DMS79 (cell line): ENCODE results near the gene RNPEP.
A peak's percentile ranks its signal among the peaks of the same experiment; 100 is the strongest.
"Not testable (repeated sequence)": the region's sequence is repeated elsewhere in the genome, so short reads cannot be mapped to it uniquely, and the experiment has no call there.

Experiments used
- DNase-seq: peaks from one replicate; lab custom pipeline; 2025; lab: John Stamatoyannopoulos, UW

Gene RNPEP

GRCh38 chr1:201982623-201983379 is at the start of gene RNPEP:
Gene RNPEP, plus strand, starts transcription at chr1:201982648. Its CDS starts 19 bp downstream, at chr1:201982667.
- DNase-seq: peak; percentile 45

- DNase-seq: no peak
Measured at GRCh38 chr1:201933840-201934430, 48.5 kb upstream of the RNPEP start.

- DNase-seq: no peak
Measured at GRCh38 chr1:201937624-201938213, 44.7 kb upstream of the RNPEP start.

GRCh38 chr1:201938440-201939035 is 43.9 kb upstream of the RNPEP start:
- no peak for DNase-seq

GRCh38 chr1:201939148-201939547 is 43.3 kb upstream of the RNPEP start:
- DNase-seq: no peak

DNA sequence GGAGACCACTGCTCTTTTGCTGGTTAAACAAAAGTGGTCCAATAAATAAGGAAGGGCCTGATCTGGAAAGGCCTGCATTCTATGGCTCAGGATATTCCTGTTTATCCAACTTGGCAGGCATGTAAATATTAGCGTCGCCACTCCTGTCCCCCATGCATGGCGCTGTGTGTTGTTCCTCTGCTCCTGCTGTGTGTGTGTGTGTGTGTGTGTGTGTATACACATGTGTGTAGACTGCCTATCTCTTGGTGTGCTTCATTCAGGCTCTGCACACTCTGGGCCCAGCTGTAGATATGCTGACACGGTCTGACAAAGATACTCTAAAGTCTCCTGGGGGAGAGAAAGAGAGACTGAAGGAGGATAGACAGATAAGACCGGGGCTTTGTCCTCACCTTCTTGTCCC is 42.9 kb upstream of the RNPEP start:
- no peak for DNase-seq

- not testable (repeated sequence) for DNase-seq
Measured at GRCh38 chr1:201940316-201940715, 42.1 kb upstream of the RNPEP start.

- DNase-seq: no peak
Measured at GRCh38 chr1:201941420-201942128, 40.9 kb upstream of the RNPEP start.

- no peak for DNase-seq
Measured at GRCh38 chr1:201942129-201942495, 40.3 kb upstream of the RNPEP start.

GRCh38 chr1:201944002-201944401 is 38.4 kb upstream of the RNPEP start:
- no peak for DNase-seq

DNA sequence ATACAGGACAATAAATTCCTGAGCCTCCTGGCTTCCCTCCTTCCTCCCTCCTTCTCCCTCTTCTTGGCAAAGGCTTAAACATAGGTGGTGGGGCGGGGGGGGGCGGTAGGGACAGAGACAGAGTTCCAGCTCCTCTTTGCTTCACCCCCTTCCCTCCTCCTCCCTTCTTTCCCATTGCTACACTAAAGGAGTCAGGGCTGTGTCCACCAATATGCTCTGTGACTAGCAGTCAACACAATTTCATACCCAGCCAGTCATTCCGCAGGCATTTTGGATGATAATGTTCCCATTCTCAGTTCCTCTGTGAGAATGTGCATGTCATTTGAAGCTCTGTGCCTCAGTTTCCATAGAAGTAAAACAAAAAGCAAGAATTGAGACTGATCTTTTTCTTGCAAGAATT is 37.8 kb upstream of the RNPEP start:
- no peak for DNase-seq

DNA sequence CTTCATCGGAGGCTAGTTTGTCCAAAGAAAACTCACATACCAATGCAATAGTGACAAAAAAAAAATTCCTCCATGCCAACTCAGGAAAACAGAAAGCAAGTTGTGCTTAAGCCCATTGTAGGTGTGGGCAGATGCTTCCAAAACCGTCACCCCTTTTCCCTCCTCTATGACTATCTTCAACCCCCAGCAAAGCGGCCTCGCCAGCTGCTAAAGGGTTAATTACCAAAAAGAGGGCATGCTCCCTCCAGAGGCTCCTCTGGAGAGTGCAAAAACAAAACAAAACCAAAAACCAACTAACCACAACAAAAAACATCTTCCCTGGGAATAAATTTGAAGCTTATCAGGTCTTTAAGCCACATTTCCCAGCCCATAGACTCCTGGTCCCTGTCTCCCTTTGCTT is 37.3 kb upstream of the RNPEP start:
- DNase-seq: no peak

DNA sequence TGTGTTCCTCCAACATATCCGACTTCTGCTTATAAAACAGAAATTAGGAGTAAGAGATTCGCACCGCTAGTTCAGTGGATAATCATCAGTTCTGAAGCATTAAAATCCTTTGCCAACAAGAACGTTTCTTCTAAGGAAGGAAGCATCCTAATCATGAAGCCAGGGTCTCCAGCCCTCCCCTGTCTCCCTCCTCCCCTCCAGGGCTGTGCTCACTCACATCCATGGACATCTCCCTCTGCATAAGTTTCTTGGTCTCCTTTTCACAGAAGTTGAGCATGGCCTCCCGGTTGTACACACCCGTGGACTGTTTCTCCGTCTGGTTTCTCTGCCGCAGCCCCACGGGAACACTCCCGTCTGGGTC is 36.6 kb upstream of the RNPEP start:
- no peak for DNase-seq

DNA sequence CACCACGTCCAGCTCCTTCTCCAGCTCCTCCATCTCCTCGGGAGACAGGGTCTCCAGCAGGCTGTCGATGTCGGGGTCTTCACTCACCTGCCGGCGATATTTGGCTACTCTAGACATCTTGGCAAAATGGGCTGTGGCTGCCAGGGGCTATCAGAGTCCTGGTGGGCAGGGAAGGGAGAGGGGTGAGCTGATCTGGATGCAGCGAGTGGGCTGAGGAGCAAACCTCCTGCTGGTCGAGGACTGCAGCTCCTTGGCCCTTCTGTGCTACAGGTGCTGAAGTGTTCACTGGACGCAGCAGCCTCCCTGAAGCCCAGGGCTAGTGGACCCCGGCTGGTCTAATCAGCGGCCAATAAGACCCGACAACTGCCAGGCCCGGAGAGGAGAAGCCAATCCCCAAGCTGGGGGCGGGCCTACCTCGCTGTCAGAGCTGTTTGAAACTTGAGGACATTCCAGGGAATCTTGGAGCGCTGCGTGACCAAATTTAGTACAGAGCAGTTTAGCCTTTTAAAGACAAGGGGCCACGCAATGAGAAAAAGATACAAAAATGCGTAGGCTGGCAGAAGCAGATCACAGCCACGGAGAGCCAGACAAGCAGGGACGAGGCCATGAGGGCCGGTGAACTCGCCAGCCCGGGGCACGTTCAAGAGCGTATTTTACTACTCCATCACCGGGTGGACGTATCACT is 36.1 kb upstream of the RNPEP start, which contains the start of gene LMOD1:
LMOD1 (minus strand) TSS at position 325 of the 685 bp plus-strand sequence; CDS start at position 117, 208 bp downstream.
- peak; percentile 49 for DNase-seq

DNA sequence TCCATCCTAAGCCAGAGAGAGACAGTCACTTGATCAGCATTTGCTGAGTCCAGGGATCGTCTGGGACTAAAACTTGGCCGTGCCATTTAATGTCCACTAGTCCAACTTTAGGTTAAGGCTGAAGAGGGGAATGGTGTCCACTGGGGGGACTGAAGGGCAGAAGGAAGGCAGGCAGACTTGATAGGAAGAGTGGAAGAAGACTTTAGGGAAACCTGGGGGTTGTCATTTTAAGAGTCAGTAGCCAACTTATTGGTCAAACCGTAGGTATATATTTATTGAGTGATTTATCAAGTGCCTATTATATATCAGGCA is 34.8 kb upstream of the RNPEP start:
- DNase-seq: no peak

- DNase-seq: no peak
Measured at GRCh38 chr1:201949491-201949890, 33.0 kb upstream of the RNPEP start.

DNA sequence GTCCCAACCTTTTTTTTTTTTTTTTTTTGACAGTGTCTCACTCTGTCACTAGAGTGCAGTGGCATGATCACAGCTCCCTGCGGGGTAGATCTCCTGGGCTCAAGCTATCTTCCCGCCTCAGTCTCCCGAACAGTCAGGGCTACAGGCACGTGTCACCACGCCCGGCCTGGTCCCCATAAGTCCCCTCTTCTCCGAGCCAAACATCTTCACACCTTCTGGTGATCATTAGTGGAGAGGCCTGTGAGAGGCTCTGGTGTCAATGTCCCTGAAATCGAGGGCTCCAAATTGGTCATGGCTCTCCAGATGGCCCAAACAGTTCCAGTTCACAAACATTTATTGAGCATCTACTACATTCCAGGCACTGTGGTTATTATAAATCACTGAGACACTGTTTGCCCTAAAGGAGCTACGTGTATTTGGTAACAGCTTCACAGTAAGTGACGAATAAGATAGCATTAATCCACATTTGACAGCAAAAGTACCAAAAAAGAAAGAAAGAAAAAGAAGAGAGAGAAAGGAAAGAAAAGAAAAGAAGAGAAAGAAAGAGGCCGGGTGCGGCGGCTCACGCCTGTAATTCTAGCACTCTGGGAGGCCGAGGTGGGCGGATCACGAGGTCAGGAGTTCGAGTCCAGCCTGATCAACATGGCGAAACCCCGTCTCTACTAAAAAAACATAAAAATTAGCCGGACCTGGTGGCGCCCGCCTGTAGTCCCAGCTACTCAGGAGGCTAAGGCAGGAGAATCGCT is 28.0 kb upstream of the RNPEP start:
- no peak for DNase-seq

DNA sequence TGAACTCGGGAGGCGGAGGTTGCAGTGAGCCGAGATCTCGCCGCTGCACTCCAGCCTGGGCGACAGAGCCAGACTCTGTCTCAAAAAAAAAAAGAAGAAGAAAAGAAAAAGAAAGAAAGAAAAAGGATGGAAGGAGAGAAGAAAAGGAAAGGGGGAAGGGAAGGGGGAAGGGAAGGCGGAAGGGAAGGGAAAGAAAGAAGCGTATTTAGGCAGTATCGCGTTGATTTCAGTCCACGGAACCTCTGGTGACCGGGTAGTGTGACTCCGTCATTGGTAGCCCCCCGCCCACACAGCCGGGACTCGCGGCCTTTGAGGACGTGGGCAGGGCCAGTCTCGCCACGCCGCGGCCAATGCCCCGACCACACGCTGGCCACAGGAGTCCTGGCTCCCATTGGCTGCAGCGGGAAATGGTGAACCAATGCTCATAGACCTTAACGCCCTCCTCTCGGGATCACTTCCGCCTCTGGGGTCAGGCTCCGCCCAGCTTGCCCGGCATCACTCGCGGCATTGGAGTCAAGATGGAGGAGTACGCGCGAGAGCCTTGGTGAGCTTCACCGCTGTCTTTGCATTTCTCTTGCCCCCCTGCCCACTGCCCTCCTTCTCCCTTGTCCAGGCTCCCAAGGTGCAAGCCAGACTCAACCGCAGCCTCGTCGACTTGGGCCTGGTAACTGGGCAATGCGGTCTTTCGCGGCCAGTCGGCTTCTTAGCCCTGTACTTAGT is 27.3 kb upstream of the RNPEP start, which contains the start of gene TIMM17A:
TIMM17A (plus strand) TSS at position 495 of the 720 bp plus-strand sequence; CDS start at position 519, 24 bp downstream.
- DNase-seq: peak; percentile 96

- DNase-seq: no peak
Measured at GRCh38 chr1:201955729-201956143, 26.7 kb upstream of the RNPEP start.

- no peak for DNase-seq
Measured at GRCh38 chr1:201958348-201958747, 24.1 kb upstream of the RNPEP start.
